GM23338 (cell line): ENCODE measurements around the gene PRR22. TPM values are rescaled to one million over a fixed set of nuclear protein-coding genes. Genes with fewer than 3 reads are reported as not detected.

Experiments
- ATAC-seq: fragments of 200-7000 bp; cut with Tn5 transposase; 3 replicates; pipeline ENCODE4 v1.9.1; 2020
- DNase-seq: peaks from one replicate; pipeline ENCODE4 v3.0.0-alpha.2; 2015; ENCODE audit warnings: low spot score
- H2AFZ ChIP-seq: fragments of 200-600 bp; sonication (generic); 2 replicates; pipeline ENCODE4 v1.8.0; 2016; ENCODE audit warnings: antibody characterized with exemption, mild to moderate bottlenecking, moderate library complexity
- H3F3A ChIP-seq: fragments of 200-600 bp; sonication (generic); replicated peaks from 2 replicates; pipeline ENCODE4 v1.8.0; 2017; ENCODE audit warnings: antibody characterized with exemption, mixed run types, low read depth
- H3K27ac ChIP-seq: fragments of 200-600 bp; sonication (generic); 2 replicates; pipeline ENCODE4 v1.6.1; 2016; ENCODE audit warnings: low read depth
- H3K27me3 ChIP-seq: fragments of 200-600 bp; sonication (generic); 2 replicates; pipeline ENCODE4 v1.8.0; 2016; ENCODE audit warnings: mild to moderate bottlenecking, mixed run types, moderate library complexity; ENCODE audit not compliant: insufficient read depth
- H3K36me3 ChIP-seq: fragments of 200-600 bp; sonication (generic); 2 replicates; pipeline ENCODE4 v1.8.0; 2016; ENCODE audit warnings: mild to moderate bottlenecking; ENCODE audit not compliant: insufficient read depth
- H3K4me1 ChIP-seq: fragments of 200-600 bp; sonication (generic); 2 replicates; pipeline ENCODE4 v1.8.0; 2016; ENCODE audit warnings: mild to moderate bottlenecking, moderate library complexity; ENCODE audit not compliant: insufficient read depth
- H3K4me2 ChIP-seq: fragments of 200-600 bp; sonication (generic); 2 replicates; pipeline ENCODE4 v1.7.1; 2017; ENCODE audit warnings: mixed run types
- H3K4me3 ChIP-seq: fragments of 200-600 bp; sonication (generic); 2 replicates; pipeline ENCODE4 v1.6.1; 2016; ENCODE audit warnings: mixed run types
- H3K79me2 ChIP-seq: fragments of 200-600 bp; sonication (generic); replicated peaks from 2 replicates; pipeline ENCODE4 v1.8.0; 2017; ENCODE audit warnings: mild to moderate bottlenecking; ENCODE audit not compliant: insufficient read depth
- H3K9me2 ChIP-seq: fragments of 200-600 bp; sonication (generic); 2 replicates; pipeline ENCODE4 v1.8.0; 2017; ENCODE audit not compliant: insufficient read depth
- H4K20me1 ChIP-seq: fragments of 200-600 bp; sonication (generic); replicated peaks from 2 replicates; pipeline ENCODE4 v1.8.0; 2017; ENCODE audit warnings: mild to moderate bottlenecking; ENCODE audit not compliant: insufficient read depth
- H3K27ac Mint-ChIP-seq: 2 replicates; pipeline ENCODE4 v1.8.0; 2020; ENCODE audit warnings: inconsistent platforms, mild to moderate bottlenecking, moderate library complexity, mixed read lengths
- H3K27me3 Mint-ChIP-seq: 3 replicates; pipeline ENCODE4 v1.8.0; 2022; ENCODE audit warnings: low read depth, mild to moderate bottlenecking, moderate library complexity, mixed read lengths, inconsistent platforms; ENCODE audit not compliant: insufficient read depth, poor library complexity
- H3K36me3 Mint-ChIP-seq: 3 replicates; pipeline ENCODE4 v1.8.0; 2021; ENCODE audit warnings: low read depth, mild to moderate bottlenecking, inconsistent platforms, moderate library complexity, mixed read lengths
- H3K4me1 Mint-ChIP-seq: 3 replicates; pipeline ENCODE4 v1.8.0; 2020; ENCODE audit warnings: mild to moderate bottlenecking, inconsistent platforms, mixed read lengths
- H3K4me3 Mint-ChIP-seq: 3 replicates; pipeline ENCODE4 v1.8.0; 2021; ENCODE audit warnings: moderate library complexity, mild to moderate bottlenecking, inconsistent platforms, mixed read lengths
- H3K9me3 Mint-ChIP-seq: 3 replicates; pipeline ENCODE4 v1.8.0; 2020; ENCODE audit warnings: moderate library complexity, mild to moderate bottlenecking, inconsistent platforms, mixed read lengths
- CREB1 ChIP-seq: fragments of 250-450 bp; sonication (Bioruptor Pico); IDR thresholded peaks from 2 replicates; pipeline ENCODE4 v1.5.0; 2020; ENCODE audit warnings: low read depth, mild to moderate bottlenecking, moderate library complexity
- EZH2 ChIP-seq: fragments of 200-600 bp; sonication (generic); IDR thresholded peaks from one replicate; pipeline ENCODE4 v1.8.0; 2017; ENCODE audit warnings: antibody characterized with exemption, mild to moderate bottlenecking, low read depth; ENCODE audit not compliant: unreplicated experiment
- EZH2phosphoT487 ChIP-seq: fragments of 200-600 bp; sonication (generic); IDR thresholded peaks from one replicate; pipeline ENCODE4 v1.8.1; 2018; ENCODE audit warnings: antibody characterized with exemption; ENCODE audit not compliant: unreplicated experiment
- JUNB ChIP-seq: IDR thresholded peaks from one replicate; pipeline ENCODE4 v1.6.1; 2016; ENCODE audit warnings: antibody characterized with exemption; ENCODE audit not compliant: unreplicated experiment
- NANOG ChIP-seq: IDR thresholded peaks from 2 replicates; pipeline ENCODE4 v1.6.1; 2016; ENCODE audit warnings: antibody characterized with exemption, borderline replicate concordance
- POLR2AphosphoS5 ChIP-seq: IDR thresholded peaks from 2 replicates; pipeline ENCODE4 v1.6.1; 2016; ENCODE audit warnings: antibody characterized with exemption, low read depth
- STAT1 ChIP-seq: IDR thresholded peaks from one replicate; pipeline ENCODE4 v1.6.1; 2016; ENCODE audit warnings: antibody characterized with exemption; ENCODE audit not compliant: unreplicated experiment
- ZNF114 ChIP-seq: fragments of 250-450 bp; sonication (Bioruptor Pico); IDR thresholded peaks from 2 replicates; pipeline ENCODE4 v1.5.0; 2020; ENCODE audit warnings: mild to moderate bottlenecking, moderate library complexity
- ZNF331 ChIP-seq: fragments of 250-450 bp; sonication (Bioruptor Pico); IDR thresholded peaks from 2 replicates; pipeline ENCODE4 v1.5.0; 2020; ENCODE audit warnings: low read depth, mild to moderate bottlenecking, moderate library complexity
- polyA plus RNA-seq: library from polyadenylated mRNA; unstranded; fragments of >200 nt; fragmentation: Nextera tagmentation; extraction: Ambion mirVana; gene quantifications from 2 replicates; pipeline ENCODE4 v1.2.1, GENCODE V29; 2016
- total RNA-seq: library from RNA; depleted of rRNA; stranded (reverse); fragments of >200 nt; shearing (Covaris generic); gene quantifications from 2 replicates; pipeline ENCODE4 v1.2.3, GENCODE V29; 2014
- TF ChIP-seq, protein P1 (sequence below), 2 experiments: fragments of 200-600 bp in 1 of 2; sonication (generic) in 1 of 2; conservative IDR thresholded peaks; 2 replicates each; pipeline versions ENCODE4 v1.5.1 to v1.6.1; 2016 to 2017; ENCODE audit warnings: antibody characterized with exemption in 2 of 2, low read depth in 2 of 2, mild to moderate bottlenecking in 2 of 2, moderate library complexity in 1 of 2
- TF ChIP-seq, protein P2 (sequence below): IDR thresholded peaks from 2 replicates; pipeline ENCODE4 v1.6.1; 2016; ENCODE audit warnings: antibody characterized with exemption
- TF ChIP-seq, protein P3 (sequence below): IDR thresholded peaks from one replicate; pipeline ENCODE4 v1.6.1; 2018; ENCODE audit warnings: antibody characterized with exemption; ENCODE audit not compliant: unreplicated experiment

The PRR22 gene
- total and polyA plus RNA-seq, 2 experiments from 2014 or later = 1.0 to 1.2 TPM

DNA sequence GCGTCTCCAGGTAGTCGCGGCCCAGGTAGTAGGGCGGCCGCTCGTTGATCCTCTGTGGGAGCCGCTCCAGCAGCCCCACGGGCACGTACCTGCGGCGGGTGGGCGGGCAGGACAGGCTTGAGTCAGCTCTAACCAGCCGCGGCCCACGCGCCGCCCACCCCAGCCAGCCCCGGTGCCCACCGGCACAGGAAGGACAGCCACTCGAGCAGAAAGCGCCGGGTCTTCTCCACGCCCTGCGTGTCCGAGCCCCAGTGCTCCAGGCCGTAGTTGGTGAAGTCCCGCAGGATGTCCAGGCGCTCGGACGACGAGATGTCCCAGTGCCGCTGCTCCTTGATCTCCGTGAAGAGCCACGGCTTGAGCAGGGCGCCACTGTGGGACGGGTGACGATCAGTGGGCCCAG is 877 bp upstream of the PRR22 start:
- Mint-ChIP-seq H3K36me3 (peaks cover 40% of the 10 kb centered on the region), H3K4me3 (no peak overlapping the region), H3K27ac (no peak overlapping the region), H3K9me3 (no peaks in the 10 kb centered on the region; the same call in 1 of the 3 replicates), H3K27me3 (peaks cover 12% of the 10 kb centered on the region), H3K4me1 (peaks cover 4% of the 10 kb centered on the region; the same call in 2 of the 3 replicates)
- H4K20me1 ChIP-seq = peaks cover 3% of the 10 kb centered on the region; the same call in 1 of the 2 replicates
- DNase-seq = no peak
- H3K4me3 ChIP-seq = no peak overlapping the region
- H3K79me2 ChIP-seq = no peaks in the 10 kb centered on the region
- TF ChIP-seq NANOG = no peak
- TF ChIP-seq CREB1 (CRISPR knock-in tag) = no peak
- TF ChIP-seq, protein P1, sequence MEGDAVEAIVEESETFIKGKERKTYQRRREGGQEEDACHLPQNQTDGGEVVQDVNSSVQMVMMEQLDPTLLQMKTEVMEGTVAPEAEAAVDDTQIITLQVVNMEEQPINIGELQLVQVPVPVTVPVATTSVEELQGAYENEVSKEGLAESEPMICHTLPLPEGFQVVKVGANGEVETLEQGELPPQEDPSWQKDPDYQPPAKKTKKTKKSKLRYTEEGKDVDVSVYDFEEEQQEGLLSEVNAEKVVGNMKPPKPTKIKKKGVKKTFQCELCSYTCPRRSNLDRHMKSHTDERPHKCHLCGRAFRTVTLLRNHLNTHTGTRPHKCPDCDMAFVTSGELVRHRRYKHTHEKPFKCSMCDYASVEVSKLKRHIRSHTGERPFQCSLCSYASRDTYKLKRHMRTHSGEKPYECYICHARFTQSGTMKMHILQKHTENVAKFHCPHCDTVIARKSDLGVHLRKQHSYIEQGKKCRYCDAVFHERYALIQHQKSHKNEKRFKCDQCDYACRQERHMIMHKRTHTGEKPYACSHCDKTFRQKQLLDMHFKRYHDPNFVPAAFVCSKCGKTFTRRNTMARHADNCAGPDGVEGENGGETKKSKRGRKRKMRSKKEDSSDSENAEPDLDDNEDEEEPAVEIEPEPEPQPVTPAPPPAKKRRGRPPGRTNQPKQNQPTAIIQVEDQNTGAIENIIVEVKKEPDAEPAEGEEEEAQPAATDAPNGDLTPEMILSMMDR (conservative IDR thresholded peaks at IDR 0.05; ENCODE audit: low read depth in 2 of 2) = no peak
- no peak for TF ChIP-seq STAT1
- TF ChIP-seq, protein P2, sequence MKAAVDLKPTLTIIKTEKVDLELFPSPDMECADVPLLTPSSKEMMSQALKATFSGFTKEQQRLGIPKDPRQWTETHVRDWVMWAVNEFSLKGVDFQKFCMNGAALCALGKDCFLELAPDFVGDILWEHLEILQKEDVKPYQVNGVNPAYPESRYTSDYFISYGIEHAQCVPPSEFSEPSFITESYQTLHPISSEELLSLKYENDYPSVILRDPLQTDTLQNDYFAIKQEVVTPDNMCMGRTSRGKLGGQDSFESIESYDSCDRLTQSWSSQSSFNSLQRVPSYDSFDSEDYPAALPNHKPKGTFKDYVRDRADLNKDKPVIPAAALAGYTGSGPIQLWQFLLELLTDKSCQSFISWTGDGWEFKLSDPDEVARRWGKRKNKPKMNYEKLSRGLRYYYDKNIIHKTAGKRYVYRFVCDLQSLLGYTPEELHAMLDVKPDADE = no peak
- TF ChIP-seq, protein P3, sequence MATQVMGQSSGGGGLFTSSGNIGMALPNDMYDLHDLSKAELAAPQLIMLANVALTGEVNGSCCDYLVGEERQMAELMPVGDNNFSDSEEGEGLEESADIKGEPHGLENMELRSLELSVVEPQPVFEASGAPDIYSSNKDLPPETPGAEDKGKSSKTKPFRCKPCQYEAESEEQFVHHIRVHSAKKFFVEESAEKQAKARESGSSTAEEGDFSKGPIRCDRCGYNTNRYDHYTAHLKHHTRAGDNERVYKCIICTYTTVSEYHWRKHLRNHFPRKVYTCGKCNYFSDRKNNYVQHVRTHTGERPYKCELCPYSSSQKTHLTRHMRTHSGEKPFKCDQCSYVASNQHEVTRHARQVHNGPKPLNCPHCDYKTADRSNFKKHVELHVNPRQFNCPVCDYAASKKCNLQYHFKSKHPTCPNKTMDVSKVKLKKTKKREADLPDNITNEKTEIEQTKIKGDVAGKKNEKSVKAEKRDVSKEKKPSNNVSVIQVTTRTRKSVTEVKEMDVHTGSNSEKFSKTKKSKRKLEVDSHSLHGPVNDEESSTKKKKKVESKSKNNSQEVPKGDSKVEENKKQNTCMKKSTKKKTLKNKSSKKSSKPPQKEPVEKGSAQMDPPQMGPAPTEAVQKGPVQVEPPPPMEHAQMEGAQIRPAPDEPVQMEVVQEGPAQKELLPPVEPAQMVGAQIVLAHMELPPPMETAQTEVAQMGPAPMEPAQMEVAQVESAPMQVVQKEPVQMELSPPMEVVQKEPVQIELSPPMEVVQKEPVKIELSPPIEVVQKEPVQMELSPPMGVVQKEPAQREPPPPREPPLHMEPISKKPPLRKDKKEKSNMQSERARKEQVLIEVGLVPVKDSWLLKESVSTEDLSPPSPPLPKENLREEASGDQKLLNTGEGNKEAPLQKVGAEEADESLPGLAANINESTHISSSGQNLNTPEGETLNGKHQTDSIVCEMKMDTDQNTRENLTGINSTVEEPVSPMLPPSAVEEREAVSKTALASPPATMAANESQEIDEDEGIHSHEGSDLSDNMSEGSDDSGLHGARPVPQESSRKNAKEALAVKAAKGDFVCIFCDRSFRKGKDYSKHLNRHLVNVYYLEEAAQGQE = no peak
- TF ChIP-seq POLR2AphosphoS5 = no peak
- no peak for TF ChIP-seq ZNF331 (CRISPR knock-in tag)
- no peak for TF ChIP-seq JUNB
- TF ChIP-seq EZH2 = no peak
- TF ChIP-seq EZH2phosphoT487 = no peak
- no peak for TF ChIP-seq ZNF114
- H3K27me3 ChIP-seq = no peaks in the 10 kb centered on the region
- no peak for ATAC-seq
- no peaks in the 10 kb centered on the region for H3F3A ChIP-seq
- peaks cover 5% of the 10 kb centered on the region; the same call in 1 of the 2 replicates for H3K36me3 ChIP-seq
- H3K9me2 ChIP-seq = no peaks in the 10 kb centered on the region
- no peak overlapping the region for H3K4me2 ChIP-seq
- no peak overlapping the region for H3K27ac ChIP-seq
- H2AFZ ChIP-seq = no peak overlapping the region
- H3K4me1 ChIP-seq = no peaks in the 10 kb centered on the region
